DMS 273 (cell line): ENCODE results near the gene ZNF726.
"Not testable (repeated sequence)": the region's sequence is repeated elsewhere in the genome, so short reads cannot be mapped to it uniquely, and the experiment has no call there.

ENCODE experiments used
- DNase-seq: peaks from one replicate; lab custom pipeline; 2025; ENCODE audit not compliant: unreplicated experiment; lab: John Stamatoyannopoulos, UW

The ZNF726 gene

DNA sequence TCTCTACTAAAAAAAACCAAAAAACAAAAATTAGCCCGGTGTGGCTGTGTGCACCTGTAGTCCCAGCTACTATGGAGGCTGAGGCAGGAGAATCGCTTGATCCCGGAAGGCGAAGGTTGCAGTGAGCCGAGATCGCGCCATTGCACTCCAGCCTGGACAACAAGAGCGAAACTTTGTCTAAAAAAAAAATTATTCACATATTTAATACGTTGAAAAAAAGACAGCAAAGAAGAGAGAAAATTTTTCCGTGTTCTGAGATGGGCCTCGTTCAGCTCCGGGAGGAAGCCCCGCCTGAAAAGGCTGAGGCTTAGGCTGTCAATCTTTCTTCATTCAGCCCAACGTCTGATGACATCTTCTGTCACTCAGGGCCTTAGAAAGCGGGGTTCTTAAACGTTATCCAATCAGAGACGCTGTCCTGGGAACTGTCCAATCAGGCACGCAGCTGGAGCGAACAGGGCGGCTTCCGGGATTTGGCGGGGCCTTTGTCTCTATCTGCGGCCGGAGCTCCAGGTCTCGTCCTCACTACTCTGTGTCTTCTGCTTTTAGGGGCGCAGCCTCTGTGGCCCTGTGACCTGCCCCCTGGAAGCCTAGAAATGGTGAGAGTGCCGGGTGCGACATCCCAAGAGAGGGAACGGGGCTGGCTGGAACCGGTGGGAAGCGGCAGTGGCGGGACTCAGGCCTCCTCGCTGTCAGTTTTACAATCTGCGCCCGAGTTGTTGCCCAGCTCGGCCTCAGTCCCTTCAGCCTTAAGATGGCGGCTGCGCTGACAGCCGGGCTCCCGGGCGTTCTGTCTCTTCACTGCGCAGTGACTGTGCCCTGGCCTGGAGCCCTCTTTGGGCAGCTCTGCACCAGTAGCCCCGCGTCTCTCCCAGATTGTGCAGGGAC, at the start of gene ZNF726:
Gene ZNF726 (plus strand): TSS at position 485 of the 885 bp plus-strand sequence. CDS start 109 bp downstream, at position 594.
- peak; percentile 83 for DNase-seq

DNA sequence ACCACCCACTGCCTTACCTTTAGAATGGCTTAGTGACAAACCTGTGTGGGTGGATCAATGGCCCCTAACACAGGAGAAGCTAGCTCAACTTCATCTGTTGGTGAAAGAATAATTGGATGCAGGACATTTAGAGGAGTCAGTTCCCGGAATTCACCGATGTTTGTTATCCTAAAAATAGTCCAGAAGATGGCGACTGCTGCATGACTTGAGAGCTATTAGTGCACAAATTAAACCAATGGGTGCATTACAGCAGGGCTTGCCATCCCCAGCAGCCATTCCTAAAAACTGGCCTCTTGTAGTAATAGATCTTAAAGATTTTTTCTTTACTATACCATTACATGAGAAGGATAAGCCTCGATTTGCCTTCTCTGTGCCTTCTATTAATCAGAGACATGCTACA, 46.8 kb upstream of the ZNF726 start:
- DNase-seq: peak; percentile 26

DNA sequence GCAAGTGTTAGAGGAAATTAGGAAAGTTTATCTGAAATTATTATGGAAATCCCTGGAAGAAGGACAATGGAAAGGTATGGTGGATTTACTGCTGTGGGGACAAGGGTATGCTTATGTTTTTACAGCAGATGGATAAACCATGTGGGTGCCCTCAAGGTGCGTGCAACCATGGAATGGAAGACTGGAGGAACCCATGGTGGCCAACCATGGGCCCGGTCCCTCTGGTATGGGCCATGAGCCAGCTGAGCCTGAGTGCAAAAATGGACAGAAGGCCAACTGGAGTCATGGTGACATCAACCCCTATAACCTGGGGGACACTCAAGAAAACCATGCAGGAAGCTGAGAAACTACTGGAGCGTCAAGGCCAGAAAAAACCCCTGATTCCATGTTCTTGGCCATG, 46.1 kb upstream of the ZNF726 start:
- no peak for DNase-seq

DNA sequence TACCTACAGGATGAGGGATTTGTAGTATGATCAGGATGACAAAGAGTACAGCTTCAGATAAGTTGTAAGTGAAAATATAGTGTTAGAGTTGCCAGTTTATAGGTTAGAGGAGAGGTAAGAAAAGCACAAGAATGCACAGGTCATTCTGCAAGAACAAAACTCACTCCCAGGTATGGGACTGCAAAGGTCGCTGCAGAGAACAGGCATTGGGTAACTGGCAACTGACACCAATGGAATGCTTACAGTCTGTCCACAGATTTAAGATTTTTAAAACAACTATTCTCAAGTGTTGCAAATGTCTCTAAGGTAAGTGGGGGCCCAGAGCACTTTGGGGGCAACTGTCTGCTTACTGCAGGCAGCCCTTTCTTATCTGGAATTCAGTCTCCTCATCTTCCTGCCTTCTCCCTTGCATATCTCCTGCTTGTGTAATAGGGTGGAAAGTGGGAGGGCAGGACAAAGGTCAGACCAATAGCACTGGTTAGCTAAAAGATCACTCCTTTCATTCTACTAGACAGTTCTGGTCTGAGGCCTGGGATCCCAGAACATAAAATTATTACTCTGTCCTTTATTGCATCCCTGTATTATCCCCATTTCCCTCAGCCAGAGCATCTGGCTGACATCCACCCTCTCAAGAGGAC, 42.3 kb upstream of the ZNF726 start:
- no peak for DNase-seq

DNA sequence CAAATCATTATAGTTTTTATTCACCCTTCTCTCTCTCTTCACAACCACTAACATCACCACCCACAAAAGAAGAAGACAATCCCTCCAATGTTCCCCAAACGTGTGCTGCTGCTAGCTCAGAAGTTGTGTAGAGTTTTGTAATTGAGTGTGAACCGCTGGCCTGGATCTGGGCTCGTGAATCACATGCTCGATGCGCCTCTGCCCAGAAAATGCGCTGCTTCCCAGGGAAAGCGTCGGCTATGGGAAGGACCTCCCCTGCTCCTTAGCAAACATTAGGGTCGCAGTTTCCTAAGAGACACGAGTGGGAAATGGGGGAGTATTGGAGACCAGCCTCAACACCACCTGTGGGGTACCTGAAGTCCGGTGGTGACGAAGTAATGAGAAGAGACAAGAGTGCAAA, 38.4 kb upstream of the ZNF726 start:
- DNase-seq: no peak

DNA sequence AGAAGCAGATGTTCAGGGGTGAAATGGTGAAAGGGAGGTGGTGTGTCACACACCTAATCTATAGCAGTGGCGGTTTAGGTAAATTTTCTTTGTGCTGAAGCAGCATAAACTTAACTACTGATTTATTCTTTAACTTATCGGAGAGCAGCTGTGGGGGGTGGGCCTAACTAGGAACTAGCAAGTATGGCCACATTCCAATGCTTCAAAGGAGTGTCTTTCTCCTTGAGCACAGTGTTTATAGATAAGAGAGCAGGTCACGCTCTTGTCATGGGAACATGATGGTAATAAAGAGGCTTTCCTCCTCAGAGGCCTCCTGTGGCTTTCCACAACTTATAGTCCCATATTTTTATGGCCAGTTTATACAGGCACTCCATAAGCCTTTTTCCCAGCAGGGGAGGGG, 37.9 kb upstream of the ZNF726 start:
- not testable (repeated sequence) for DNase-seq

DNA sequence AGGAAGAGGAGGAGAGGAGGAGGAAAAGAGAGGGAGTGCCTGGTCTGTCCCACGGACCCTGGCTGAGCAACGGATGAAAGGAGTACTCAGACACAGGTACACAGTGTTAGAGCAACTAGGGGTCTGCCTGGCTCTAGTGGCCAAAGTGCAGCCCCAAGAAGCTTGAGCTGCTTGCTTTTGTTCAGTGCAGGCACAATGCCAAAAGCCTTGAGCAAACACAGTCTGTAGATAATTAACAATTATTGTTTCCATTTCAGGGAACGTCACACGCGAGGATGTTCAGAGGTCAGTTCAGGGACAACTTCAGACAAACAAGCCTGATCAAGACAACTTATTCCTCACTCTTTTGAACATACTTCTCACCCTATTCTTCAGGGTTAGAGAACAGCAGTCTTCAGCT, 32.2 kb upstream of the ZNF726 start:
- DNase-seq: peak; percentile 11

DNA sequence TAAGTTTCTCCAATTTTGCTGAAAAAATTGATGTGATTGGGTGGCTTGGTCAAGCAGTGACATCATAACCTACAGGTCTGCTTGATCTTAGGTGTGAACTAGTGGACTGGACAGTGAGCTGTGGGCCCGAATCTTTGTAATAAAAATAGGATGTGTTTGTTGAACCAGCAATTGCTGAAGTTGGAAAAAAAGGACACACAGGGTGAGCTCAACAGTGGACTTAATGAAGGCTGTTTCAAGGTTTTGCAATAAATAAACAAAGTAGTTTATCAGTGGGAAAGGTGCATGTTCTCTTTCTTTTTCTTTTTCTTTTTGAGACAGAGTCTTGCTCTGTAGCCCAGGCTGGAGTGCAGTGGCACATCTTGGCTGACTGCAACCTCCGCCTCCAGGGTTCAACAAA, 30.3 kb upstream of the ZNF726 start:
- no peak for DNase-seq

DNA sequence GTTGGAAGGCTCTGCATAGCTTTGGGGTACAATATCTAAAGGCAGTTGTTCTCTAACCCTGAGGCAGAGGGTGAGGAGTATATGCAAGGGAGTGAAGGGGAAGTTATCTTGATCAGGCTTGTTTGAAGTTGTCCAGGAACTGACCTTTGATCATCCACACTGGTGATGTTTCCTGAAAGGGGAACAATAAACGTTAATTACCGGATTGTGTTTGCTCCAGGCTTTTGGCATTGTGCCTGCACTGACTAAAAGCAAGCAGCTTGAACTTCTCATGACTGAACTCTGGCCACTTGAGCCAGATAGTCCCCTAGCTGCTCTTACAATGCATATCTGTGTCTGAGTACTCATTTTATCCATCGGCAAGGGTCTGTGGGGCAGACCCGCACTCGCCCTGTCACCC, 27.0 kb upstream of the ZNF726 start:
- no peak for DNase-seq

DNA sequence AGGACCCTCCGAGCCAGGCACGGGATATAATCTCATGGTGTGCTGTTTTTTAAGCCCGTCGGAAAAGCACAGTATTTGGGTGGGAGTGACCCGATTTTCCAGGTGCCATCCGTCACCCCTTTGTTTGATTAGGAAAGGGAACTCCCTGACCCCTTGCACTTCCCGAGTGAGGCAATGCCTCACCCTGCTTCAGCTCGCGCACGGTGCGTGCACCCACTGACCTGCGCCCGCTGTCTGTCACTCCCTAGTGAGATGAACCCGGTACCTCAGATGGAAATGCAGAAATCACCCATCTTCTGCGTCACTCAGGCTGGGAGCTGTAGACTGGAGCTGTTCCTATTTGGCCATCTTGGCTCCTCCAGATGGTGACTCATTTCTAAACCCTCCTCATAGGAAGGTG, 18.6 kb upstream of the ZNF726 start:
- DNase-seq: not testable (repeated sequence)

DNA sequence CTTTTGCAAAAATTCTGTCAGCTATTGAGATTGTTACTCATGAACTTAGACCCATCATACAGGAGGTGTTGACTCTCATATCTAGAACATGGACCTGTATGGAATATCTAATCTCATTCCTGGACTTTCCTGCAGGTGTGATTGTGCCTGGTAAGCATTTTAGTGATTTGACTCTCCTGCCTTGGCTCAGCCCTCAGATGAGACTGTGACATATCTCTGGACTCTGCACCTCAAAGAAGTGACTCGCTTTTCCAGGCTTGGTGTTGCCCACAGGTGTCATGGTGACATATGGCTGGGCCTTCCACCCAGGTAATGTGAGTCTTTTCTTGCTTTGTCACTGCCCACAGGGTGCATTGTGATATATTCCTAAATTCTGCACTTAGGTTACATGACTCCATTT, 17.8 kb upstream of the ZNF726 start:
- DNase-seq: no peak

DNA sequence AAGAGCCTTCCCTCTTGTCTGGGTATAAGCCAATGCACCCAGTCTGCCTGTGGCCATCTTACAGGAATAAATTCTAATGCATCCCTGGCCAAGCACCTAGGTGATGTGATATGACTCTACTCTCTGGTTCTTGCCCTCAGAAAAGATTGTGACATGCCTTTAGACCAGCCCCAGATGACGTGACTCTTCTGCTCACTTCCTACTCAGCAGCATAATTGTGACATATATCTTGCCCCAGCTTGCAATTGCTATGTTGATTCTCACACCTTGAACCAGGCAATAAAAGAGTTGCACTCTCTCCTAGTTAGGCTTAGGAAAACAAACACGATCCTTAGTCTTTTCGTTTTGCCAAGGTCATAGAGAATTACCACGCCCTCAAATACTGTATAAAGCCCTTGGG, 13.3 kb upstream of the ZNF726 start:
- no peak for DNase-seq

DNA sequence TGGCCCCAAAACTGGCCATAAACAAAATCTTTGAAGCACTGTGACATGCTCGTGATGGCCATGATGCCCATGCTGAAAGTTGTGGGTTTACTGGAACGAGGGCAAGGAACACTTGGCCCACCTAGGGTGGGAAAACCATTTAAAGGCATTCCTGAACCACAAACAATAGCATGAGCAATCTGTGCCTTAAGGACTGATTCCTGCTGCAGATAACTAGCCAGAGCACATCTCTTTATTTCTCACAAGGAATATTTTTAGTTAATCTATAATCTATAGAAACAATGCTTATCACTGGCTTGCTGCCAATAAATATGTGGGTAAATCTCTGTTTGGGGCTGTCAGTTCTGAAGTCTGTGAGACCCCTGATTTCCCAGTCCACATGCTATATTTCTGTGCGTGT, 10.3 kb upstream of the ZNF726 start:
- no peak for DNase-seq

DNA sequence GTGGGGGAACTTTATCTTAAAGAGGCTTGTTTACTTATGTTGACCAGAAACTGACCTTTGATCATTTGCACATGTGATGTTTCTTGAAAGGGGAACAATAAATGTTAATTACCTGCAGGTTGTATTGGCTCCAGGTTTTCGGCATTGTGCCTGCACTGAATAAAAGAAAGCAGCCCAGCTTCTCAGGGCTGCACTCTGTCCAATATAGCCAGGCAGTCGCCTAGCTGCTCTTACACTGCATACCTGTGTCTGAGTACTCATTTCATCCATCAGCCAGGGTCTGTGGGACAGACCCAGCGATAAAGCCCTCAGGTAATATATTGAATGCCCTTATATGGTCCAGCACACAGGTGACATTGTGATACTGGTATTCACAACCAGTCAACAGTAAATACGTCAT, 8.9 kb upstream of the ZNF726 start:
- no peak for DNase-seq

DNA sequence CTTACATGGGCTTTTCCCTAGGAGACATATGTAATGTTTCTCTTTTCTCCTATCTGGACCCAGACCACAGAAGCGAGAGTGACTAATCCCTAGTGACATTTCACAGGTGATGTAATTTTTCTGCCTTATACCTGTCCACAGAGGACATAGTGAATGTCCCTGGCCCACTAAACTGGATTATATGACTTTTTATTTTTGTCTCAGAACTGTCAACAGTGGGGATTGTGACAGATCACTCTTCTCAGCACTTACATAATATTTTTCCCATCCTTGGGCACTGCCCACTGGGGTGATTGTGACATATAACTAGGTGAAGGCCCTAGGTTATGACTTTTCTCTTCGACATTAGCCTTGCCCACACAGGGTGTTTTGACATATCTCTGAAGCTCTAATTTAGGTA, 7.9 kb upstream of the ZNF726 start:
- DNase-seq: no peak

DNA sequence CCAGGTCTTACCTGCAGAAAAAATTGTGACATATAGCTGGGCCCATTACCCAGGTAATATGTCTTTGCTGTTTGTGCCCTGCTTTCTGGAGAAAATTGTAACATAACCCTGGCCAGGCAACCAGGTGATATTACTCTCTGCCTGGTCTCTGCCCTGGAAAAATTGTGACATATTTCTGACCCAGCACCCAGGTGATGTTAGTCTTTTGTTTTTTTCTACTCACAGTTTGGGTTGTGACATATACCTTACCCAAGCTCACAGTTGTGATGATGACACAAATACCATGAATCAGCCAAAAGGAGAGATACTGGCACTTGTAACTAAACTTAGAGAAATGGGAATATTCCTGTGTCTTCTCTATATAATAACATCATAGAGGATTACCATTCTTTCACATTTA, 6.5 kb upstream of the ZNF726 start:
- DNase-seq: no peak

DNA sequence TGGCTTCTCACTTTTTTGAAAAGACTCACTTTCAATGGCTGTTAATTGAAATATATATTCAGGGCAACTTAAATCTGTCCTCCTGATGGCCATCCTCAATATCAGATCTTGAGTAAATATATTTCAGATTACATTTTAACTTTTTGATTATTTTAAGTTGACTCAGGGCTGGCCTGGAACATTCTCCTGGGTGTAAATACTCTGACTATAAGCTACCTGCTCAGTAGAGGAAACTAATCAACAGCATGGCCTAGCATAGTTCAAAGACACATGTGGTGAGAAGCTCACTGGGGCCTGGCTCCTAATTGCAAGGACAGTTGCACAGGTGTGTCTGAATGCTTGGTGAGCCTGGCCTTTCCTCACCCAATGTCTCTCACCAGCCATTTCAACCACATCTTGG, 5.5 kb upstream of the ZNF726 start:
- DNase-seq: no peak

DNA sequence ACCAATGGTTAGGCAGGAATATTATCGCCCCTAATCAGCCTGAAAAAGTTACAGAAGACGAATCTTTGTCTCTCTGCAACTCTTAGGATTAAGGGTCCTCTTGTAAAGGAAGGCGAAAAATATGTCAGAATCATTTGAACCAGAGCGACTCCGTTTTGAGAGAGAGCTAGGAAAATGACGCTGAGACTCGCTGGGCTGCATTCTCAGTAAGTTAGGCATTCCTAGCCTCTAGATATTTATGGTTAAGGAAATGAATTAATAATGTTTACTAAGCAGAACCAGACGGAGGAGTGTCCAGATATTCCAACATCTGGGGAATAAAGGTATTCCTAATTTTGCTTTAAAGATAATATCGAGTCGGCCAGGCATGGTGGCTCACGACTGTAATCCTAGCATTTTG, 755 bp upstream of the ZNF726 start:
- no peak for DNase-seq

DNA sequence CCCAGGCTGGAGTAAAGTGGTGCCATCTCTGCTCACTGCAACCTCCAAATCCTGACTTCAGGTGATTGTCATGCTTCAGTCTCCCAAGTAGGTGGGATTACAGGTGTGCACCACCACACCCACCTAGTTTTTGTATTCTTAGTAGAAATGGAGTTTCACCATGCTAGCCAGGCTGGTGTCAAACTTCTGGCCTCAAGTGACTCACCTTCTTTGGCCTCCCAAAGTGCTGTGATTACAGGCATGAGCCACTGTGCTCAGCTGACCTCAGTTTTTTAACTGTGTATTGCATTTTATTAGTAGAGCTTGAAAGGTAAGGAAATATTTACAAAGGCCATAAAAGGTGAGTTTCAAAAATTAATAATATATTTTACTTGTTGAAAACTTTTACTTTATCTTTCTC, 2.3 kb downstream of the ZNF726 start:
- no peak for DNase-seq

DNA sequence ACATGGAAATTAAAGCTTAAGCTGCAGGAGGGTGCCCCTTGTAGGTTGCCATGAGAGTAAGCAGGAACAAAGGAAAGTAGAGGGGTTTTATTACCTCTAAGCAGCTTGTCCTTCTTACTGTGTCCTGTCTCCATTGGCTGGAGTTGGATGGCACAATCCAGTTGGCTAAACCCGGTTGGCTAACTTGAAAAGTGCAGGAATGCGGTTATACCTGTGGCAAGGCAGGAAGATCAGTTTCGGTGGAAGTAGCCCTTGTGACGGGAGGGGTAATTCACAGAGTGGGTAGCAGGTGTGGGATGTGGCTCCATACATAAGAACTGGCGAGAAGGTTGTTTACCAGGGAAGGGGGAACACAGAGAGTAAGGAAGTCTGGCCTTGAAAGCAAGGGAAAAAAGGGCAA, 3.2 kb downstream of the ZNF726 start:
- no peak for DNase-seq

DNA sequence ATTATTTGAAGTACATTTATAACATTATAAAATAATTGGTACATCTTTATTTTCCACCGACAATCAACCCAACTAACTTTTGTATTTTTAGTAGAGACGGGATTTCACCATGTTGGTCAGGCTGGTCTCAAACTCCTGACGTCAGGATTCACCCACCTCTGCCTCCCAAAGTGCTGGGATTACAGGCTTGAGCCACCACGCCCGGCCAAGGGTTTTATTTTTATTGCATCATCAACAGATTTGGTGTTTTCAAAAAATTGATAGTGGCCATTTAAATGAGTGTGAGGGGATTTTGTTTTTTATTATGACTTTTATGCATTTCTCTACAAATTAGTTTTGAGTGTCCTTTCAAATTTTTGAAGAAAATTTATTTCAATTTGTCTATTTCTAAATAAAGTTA, 10.6 kb downstream of the ZNF726 start:
- no peak for DNase-seq

DNA sequence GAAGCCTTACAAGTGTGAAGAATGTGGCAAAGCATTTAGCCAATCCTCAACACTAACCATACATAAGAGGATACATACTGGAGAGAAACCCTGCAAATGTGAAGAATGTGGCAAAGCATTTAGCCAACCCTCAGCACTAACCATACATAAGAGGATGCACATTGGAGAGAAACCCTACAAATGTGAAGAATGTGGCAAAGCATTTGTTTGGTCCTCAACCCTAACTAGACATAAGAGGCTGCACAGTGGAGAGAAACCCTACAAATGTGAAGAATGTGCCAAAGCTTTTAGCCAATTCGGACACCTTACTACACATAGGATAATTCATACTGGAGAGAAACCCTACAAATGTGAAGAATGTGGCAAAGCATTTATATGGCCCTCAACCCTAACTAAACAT, 18.2 kb downstream of the ZNF726 start:
- no peak for DNase-seq

DNA sequence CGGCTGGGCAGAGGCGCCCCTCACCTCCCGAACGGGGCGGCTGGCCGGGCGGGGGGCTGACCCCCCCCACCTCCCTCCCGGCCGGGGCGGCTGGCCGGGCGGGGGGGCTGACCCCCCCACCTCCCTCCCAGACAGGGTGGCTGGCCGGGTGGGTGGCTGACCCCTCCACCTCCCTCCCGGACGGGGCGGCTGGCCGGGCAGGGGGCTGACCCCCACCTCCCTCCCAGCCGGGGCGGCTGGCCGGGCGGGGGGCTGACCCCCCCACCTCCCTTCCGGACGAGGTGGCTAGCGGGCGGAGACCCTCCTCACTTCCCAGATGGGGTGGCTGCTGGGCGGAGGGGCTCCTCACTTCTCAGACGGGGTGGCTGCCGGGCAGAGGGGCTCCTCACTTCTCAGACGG, 22.3 kb downstream of the ZNF726 start:
- not testable (repeated sequence) for DNase-seq
